GM12878 (cell line): ENCODE measurements around the gene EEPD1.

ENCODE experiments used
- ATF7 ChIP-seq: fragments of 450-650 bp; IDR thresholded peaks from 2 replicates; pipeline ENCODE4 v1.6.1; 2016; ENCODE audit warnings: low read depth, mild to moderate bottlenecking
- BMI1 ChIP-seq: fragments of 450-650 bp; IDR thresholded peaks from 2 replicates; pipeline ENCODE4 v1.6.1; 2016; ENCODE audit warnings: mild to moderate bottlenecking, moderate library complexity, borderline replicate concordance
- NFIC ChIP-seq: IDR thresholded peaks from 2 replicates; pipeline ENCODE4 v1.6.1; 2012; ENCODE audit warnings: low read depth, mild to moderate bottlenecking, inconsistent platforms, low read length, moderate library complexity
- NR2C2 ChIP-seq: IDR thresholded peaks from 2 replicates; pipeline ENCODE4 v1.6.1; 2011; ENCODE audit warnings: borderline replicate concordance, low read depth; ENCODE audit not compliant: control insufficient read depth, insufficient read length
- YY1 ChIP-seq: IDR thresholded peaks from 2 replicates; pipeline ENCODE4 v1.6.1; 2011; ENCODE audit warnings: low read depth, mild to moderate bottlenecking, low read length
- TF ChIP-seq, protein P1 (sequence below): IDR thresholded peaks from 2 replicates; pipeline ENCODE4 v1.6.1; 2011; ENCODE audit warnings: low read depth, mild to moderate bottlenecking, low read length, moderate library complexity, borderline replicate concordance; ENCODE audit errors: extremely low read depth

DNA sequence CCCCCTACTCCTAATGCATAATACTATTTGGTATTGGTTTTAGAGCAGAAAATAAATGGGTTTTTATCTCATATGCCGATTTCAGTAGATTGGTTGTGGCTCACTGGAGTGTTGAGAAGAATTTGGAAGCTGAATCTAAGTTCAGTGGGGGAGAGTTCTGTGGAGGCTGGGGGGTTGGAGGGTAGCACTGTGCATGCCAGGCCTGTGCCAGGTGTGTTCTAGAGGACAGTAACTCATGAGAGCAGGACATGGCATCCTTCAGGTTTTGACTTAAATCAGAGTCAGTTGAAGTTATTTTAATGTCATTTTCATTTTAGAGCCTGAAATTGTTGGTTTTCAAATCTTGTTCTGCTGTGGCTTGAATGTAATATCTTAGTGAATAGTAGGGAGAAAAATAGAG is 79.5 kb downstream of the EEPD1 start:
- TF ChIP-seq NR2C2 (no peak), YY1 (no peak), BMI1 (no peak), NFIC (no peak), ATF7 (no peak)
- TF ChIP-seq, protein P1, sequence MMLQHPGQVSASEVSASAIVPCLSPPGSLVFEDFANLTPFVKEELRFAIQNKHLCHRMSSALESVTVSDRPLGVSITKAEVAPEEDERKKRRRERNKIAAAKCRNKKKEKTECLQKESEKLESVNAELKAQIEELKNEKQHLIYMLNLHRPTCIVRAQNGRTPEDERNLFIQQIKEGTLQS, result no peak
